NT2/D1 (cell line): Measurements from ENCODE around the gene HOXD10.

ENCODE experiments used
- YY1 ChIP-seq: IDR thresholded peaks from 2 replicates; pipeline ENCODE4 v1.6.1; 2011; ENCODE audit not compliant: insufficient read length, insufficient read depth
- ZNF274 ChIP-seq: IDR thresholded peaks from 2 replicates; pipeline ENCODE4 v1.6.1; 2011; ENCODE audit warnings: mild to moderate bottlenecking, low read depth, low read length

GRCh38 chr2:176160251-176160985, 43.8 kb downstream of the HOXD10 start:
- TF ChIP-seq ZNF274 (no peak), YY1 (no peak)
